IPS-18a (cell line): Measurements from ENCODE around the gene ATG4D.

Experiments
- H3K27ac ChIP-seq: one replicate; pipeline ENCODE4 v1.5.1; 2013; ENCODE audit warnings: low read length
- H3K27me3 ChIP-seq: one replicate; pipeline ENCODE4 v1.6.1; 2013; ENCODE audit warnings: mild to moderate bottlenecking, low read length; ENCODE audit not compliant: control insufficient read depth, insufficient read depth
- H3K36me3 ChIP-seq: one replicate; pipeline ENCODE4 v1.6.1; 2013; ENCODE audit warnings: low read depth, low read length; ENCODE audit not compliant: control insufficient read depth
- H3K4me1 ChIP-seq: one replicate; pipeline ENCODE4 v1.6.1; 2013; ENCODE audit warnings: low read depth, low read length; ENCODE audit not compliant: control insufficient read depth
- H3K4me3 ChIP-seq: one replicate; pipeline ENCODE4 v1.5.1; 2013; ENCODE audit warnings: low read length
- H3K9ac ChIP-seq: one replicate; pipeline ENCODE4 v1.6.1; 2013; ENCODE audit warnings: mild to moderate bottlenecking, low read length, moderate library complexity
- H3K9me3 ChIP-seq: one replicate; pipeline ENCODE4 v1.6.1; 2013; ENCODE audit warnings: low read depth, low read length; ENCODE audit not compliant: control insufficient read depth

The ATG4D gene

DNA sequence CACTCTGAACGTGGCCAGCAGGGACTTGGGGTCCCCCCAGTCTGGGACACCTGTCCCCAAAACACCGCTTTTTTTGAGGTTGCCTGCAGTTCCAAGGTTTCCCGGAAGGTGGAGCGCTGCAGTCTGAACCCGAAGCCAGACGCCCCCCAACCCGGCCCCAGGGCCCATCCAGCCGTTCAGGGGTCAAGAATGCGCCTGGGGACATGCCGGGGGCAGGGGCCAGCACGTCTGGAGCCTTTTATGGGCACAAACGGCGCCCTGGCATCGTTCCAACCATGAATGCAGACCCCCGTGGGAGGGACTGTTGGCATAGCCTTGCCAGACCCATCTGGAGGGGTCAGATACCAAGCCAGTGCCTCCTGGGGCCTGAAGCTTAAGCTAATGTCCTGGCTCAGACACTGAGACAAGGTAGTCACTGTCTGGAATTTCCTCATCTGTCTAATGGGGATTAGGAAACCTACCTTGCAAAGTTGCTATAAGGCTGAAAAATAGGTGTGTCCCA, 33.4 kb upstream of the ATG4D start:
- H3K4me1 ChIP-seq = peaks cover 3% of the 10 kb centered on the region

DNA sequence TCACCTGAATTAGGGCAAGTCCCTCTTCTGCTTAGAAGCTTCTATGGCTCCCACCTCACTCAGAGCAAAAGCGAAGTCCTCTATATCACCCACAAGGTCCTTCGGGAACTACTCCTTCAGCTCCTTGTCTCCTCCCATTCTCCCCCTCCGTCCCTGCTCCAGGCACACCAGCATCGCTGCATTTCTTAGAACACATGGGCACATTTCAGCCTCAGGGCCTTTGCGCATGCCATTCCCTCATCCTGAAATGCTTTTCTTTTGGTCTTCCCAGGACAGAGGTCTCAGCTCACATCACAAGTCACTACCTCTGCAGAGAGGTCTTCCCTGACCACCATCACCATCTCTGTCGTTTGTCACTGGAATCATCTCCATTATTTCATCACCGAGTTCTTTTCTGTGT, 30.5 kb upstream of the ATG4D start:
- Histone ChIP-seq H3K36me3 (no peaks in the 10 kb centered on the region), H3K4me1 (peaks cover 11% of the 10 kb centered on the region), H3K9ac (no peak overlapping the region), H3K27ac (no peak overlapping the region), H3K9me3 (no peaks in the 10 kb centered on the region), H3K27me3 (peaks cover 56% of the 10 kb centered on the region), H3K4me3 (no peak overlapping the region)

More for the DNA sequence above, 33.4 kb upstream of the ATG4D start:
- H3K9ac ChIP-seq = no peak overlapping the region
- no peak overlapping the region for H3K27ac ChIP-seq
- H3K4me3 ChIP-seq = no peak overlapping the region
- no peaks in the 10 kb centered on the region for H3K9me3 ChIP-seq
- H3K36me3 ChIP-seq = no peaks in the 10 kb centered on the region
- peaks cover 29% of the 10 kb centered on the region for H3K27me3 ChIP-seq

DNA sequence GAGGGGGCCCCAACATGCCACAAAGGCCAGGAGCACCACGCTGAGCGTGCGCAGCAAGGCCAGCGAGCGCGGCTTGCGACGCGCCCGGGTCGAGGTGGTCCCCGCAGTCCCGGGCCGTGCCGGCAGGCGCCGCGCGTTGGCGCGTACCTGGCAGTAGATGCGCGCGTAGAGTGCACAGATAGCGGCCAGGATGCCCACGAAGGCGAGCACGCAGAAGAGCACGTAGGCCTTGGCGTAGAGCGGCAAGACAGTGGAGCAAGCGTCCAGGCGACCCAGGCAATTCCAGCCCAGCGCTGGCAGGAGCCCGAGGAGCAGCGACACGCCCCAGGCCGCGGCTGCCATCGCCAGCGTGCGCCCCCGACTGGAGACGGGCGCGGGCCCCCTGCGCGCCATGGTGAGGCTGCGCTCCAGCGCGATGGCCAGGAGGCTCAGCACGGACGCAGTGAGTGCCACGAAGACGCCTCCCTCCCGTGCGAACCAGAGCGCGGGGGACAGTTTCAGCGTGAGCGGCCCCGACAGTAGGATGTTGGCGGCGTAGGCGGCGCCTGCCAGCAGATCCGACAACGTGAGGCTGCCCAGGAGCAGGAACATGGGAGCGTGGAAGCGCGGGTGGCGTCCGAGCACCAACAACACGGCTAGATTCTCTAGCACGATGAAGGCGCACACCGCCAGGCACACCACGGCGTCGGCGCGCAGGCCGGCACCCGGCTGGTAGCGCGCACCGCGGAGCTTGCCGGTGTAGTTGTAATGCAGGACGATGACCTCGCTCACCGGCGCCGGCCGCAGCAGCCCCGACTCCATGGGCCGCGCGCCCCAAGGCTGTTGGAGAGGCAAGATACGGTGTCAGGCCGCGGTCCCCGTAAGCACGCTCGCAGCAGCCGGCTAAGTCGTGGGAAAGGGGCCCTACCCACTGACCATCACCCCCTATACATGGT, 29.2 kb upstream of the ATG4D start:
- no peak overlapping the region for H3K27ac ChIP-seq
- peaks cover 17% of the 10 kb centered on the region for H3K4me1 ChIP-seq
- H3K4me3 ChIP-seq = peak overlapping the region; percentile 22
- H3K9me3 ChIP-seq = no peaks in the 10 kb centered on the region
- H3K36me3 ChIP-seq = no peaks in the 10 kb centered on the region
- no peak overlapping the region for H3K9ac ChIP-seq
- H3K27me3 ChIP-seq = peaks cover 69% of the 10 kb centered on the region

DNA sequence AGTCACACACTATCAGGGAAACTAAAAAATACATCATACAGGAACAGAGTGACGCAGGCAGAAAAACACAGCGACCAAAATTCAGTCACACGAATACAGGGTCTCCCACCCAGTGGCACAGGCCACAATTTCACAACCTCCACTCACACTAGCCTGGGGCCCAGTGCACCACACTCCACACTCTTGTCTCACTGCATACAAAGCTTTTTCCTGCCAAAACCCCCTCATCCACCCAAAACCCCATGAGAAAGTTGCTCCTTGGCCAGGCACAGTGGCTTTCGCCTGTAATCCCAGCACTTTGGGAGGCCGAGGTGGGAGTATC, 27.7 kb upstream of the ATG4D start:
- Histone ChIP-seq H3K27ac (no peak overlapping the region), H3K9me3 (no peaks in the 10 kb centered on the region), H3K36me3 (no peaks in the 10 kb centered on the region), H3K4me3 (no peak overlapping the region), H3K4me1 (peaks cover 14% of the 10 kb centered on the region), H3K9ac (no peak overlapping the region), H3K27me3 (peaks cover 76% of the 10 kb centered on the region)

DNA sequence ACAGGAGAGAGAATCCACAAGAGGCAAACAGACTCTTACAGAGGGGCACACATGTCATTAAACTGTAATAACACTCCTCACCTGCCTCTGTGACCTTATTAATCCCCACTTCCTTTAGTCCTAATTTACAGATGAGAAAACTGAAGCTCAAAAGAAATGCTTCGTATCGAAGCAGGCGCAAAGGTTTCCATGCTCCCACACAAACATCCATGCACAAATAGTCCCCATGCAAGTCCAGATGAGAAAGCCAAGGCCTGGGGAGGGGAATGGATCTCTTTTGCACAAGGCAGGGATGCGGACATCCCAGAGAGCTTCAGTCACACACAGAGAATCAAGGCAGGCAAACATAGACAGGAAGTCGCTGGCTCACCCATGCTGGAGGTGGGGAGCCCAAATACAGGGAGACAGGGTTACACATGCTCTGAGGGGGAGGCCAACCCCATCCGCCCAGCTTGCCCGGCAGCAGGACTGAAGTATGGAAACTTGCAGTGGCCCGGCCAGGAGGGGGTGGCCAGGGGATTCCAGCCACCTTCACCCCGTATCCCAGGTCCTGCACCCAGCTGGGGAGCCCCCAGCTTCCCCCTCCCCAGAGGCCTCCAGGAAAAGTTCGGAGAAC, 26.9 kb upstream of the ATG4D start:
- Histone ChIP-seq H3K9me3 (no peaks in the 10 kb centered on the region), H3K4me3 (peak overlapping the region; percentile 44), H3K4me1 (peaks cover 14% of the 10 kb centered on the region), H3K9ac (no peak overlapping the region), H3K27ac (no peak overlapping the region), H3K27me3 (peaks cover 76% of the 10 kb centered on the region), H3K36me3 (no peaks in the 10 kb centered on the region)

DNA sequence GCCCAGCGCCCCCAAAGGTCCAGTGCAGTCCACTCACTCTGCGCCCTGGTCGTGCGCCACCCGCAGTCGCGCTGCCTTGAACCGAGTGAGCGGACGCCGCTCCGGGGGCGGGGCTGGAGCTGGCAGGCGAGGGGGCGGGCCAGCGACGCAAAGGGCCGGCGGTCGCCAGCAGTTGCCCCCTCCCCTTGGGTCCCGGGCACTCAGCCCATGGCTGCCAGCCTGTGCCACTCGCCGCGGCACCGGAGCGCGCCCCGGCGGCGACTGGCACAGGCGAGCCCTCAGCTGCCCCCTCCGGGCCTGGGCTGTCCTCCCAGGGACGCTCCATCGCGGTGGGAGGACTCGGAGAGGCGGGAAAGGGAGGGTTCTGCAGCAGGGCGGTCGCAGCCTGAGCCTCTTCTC, 26.3 kb upstream of the ATG4D start, which contains the start of gene S1PR5:
S1PR5 (minus strand) TSS at position 87 of the 399 bp plus-strand sequence. CDS start 2,436 bp downstream, outside the sequence.
- H3K4me3 ChIP-seq = peak within 1 kb of the TSS; percentile 44
- no peak within 1 kb of the TSS for H3K9ac ChIP-seq
- no peaks in the 10 kb centered on the region for H3K36me3 ChIP-seq
- H3K27me3 ChIP-seq = peaks cover 76% of the 10 kb centered on the region
- peaks cover 14% of the 10 kb centered on the region for H3K4me1 ChIP-seq
- H3K27ac ChIP-seq = no peak within 1 kb of the TSS
- no peaks in the 10 kb centered on the region for H3K9me3 ChIP-seq

DNA sequence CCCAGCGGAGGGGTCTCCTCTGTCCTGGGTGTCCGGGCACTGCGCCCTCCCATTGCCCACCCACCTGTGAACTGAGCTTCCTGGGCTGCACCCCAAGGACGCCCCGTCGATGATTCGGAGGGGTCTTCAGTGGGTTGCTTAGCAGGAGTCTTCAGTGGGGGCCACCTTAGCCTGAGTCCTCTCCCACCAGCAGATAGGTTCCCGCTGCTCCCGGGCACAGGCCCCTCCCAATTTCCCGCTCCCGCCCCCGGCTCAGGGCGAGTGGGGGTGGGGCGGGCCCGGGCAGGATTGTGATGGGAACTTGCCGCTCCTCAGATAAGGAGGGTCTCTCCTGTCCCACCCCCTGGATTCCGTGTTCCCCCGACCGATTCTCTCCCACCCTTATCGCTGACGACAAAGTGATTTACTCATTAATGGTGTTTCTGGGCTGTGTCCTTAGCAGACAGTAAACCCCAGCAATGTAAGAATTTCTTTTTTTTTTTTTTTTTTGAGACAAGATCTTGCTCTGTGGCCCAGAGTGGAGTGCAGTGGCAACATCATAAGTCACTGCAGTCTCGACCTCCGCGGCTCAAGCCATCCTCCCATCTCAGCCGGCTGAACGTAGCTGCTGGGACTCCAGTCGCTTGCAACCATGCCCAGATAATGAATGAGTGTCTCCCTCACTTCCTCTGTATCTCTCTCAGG, 25.8 kb upstream of the ATG4D start:
- peaks cover 14% of the 10 kb centered on the region for H3K4me1 ChIP-seq
- H3K4me3 ChIP-seq = peak overlapping the region; percentile 44
- H3K27ac ChIP-seq = no peak overlapping the region
- H3K9me3 ChIP-seq = no peaks in the 10 kb centered on the region
- peaks cover 71% of the 10 kb centered on the region for H3K27me3 ChIP-seq
- no peak overlapping the region for H3K9ac ChIP-seq
- no peaks in the 10 kb centered on the region for H3K36me3 ChIP-seq

DNA sequence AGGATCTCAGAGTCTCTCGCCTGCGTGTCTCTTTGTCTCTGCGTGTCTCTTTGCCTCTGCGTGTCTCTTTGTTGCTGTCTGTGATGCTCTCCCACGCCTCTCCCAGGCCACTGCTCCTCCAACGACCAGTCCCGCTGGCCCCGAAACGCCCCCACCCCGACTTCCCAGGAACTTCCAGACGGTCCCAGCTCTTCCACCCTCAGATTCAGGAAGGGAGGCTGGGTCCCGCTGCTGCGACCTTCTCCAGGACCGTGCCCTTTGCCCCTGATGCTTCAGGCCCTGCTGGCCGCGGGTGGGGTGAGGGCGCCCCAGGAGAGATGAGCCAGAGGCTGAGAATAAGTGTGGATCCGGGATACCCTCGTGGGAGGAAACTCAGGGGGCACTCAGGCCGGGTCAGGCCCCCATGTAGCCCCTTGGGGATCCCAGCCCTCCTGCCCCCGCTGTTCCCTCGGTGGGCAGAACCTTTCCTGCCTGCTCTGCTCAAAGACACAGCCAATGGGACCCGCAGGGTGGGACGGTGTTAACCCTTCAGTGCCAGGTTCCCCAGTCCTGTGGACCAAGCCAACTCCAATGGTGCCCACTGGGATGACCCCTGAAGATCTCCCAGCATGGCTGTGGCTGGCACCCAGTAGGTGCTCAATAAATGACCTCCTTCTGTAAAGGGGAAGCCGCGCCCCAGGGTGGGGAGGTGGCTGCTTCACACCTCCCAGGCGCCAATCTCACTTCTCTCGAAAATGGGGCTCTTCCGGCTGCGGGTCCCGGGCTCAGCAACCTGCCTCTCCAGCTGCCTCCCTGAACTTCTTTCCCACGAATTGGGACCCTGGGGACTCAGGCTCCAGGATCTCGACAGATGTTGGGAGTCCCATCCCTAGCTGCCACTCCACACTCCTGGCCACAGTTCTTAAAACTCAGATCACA, 25.0 kb upstream of the ATG4D start:
- no peaks in the 10 kb centered on the region for H3K9me3 ChIP-seq
- H3K36me3 ChIP-seq = no peaks in the 10 kb centered on the region
- no peak overlapping the region for H3K9ac ChIP-seq
- peak overlapping the region; percentile 44 for H3K4me3 ChIP-seq
- peaks cover 63% of the 10 kb centered on the region for H3K27me3 ChIP-seq
- peaks cover 14% of the 10 kb centered on the region for H3K4me1 ChIP-seq
- H3K27ac ChIP-seq = no peak overlapping the region

DNA sequence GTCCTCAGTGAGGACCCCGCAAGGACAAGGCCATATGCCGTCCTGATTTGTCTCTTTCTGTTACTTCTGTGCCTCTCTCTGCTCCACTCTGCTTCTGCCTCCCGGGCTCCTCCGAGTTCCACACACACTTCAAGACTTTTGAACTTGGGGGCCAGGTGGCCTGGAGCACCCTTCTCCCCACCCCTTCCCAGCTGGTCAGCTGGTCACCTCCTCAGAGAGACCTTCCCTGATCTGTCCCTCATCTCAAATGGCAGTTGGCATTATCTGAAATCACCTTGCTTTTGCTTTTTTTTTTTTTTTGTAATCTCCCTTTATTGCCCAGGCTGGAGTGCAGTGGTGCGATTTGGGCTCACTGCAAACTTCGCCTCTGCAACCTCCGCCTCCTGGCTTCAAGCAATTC, 24.3 kb upstream of the ATG4D start:
- no peak overlapping the region for H3K9ac ChIP-seq
- peaks cover 14% of the 10 kb centered on the region for H3K4me1 ChIP-seq
- H3K36me3 ChIP-seq = no peaks in the 10 kb centered on the region
- H3K27ac ChIP-seq = no peak overlapping the region
- no peaks in the 10 kb centered on the region for H3K9me3 ChIP-seq
- peaks cover 56% of the 10 kb centered on the region for H3K27me3 ChIP-seq
- no peak overlapping the region for H3K4me3 ChIP-seq

DNA sequence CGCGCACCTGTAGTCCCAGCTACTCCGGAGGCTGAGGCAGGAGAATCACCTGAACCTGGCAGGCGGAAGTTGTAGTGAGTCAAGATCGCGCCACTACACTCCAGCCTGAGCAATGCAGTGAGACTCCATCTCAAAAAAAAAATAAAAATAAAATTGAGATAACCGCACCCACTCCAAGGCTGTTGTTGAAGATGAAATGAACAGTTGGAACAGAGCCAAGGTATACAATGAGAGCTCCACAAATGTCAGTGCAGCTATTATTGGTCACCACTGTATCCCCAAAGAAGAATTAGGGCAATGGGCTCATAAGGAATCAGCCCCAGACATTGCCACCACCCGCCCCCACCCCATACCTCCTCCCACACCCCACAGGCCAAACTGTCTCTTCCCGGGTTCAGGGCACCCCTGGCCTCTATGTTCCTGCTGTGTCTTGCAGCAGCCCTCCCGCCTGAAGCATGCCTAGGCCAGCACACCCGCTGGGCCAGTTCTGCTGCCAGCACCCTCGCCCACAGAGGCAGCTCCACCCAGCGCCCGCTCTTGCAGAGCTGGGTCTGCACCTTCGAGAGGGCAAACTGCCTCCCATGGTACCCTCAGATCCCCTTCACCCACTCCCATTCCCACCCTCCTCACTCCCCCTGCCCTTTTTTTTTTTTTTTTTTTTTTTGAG, 22.9 kb upstream of the ATG4D start:
- no peak overlapping the region for H3K9ac ChIP-seq
- no peak overlapping the region for H3K4me3 ChIP-seq
- H3K4me1 ChIP-seq = peaks cover 14% of the 10 kb centered on the region
- H3K9me3 ChIP-seq = no peaks in the 10 kb centered on the region
- H3K27ac ChIP-seq = no peak overlapping the region
- no peaks in the 10 kb centered on the region for H3K36me3 ChIP-seq
- H3K27me3 ChIP-seq = peaks cover 42% of the 10 kb centered on the region
